Tibial artery (tissue), 4 donors: ENCODE results near the gene HOXA9.

Experiments
- DNase-seq, 2 donors: peaks; one replicate each; pipeline ENCODE4 v3.0.0-alpha.2; 2019
- H3K27ac ChIP-seq, 2 donors: fragments of 200-600 bp; sonication (generic) in 1 of 2; 1 replicate in 1 of 2; 2 replicates in 1 of 2; pipeline ENCODE4 v1.5.1; 2018 to 2019; ENCODE audit warnings: mild to moderate bottlenecking in 1 of 2
- H3K27me3 ChIP-seq, 2 donors: fragments of 200-600 bp; sonication (generic) in 1 of 2; one replicate each; pipeline versions ENCODE4 v1.5.1 to v1.6.0; 2016 to 2019
- H3K36me3 ChIP-seq, 3 donors: fragments of 200-600 bp; sonication (generic) in 2 of 3; one replicate each; pipeline ENCODE4 v1.5.1; 2016 to 2019; ENCODE audit warnings: mild to moderate bottlenecking in 2 of 3
- H3K4me1 ChIP-seq, 4 donors: fragments of 200-600 bp; sonication (generic) in 2 of 4; 1 replicate in 3 of 4; 2 replicates in 1 of 4; pipeline ENCODE4 v1.5.1; 2016 to 2019
- H3K4me3 ChIP-seq, 2 donors: fragments of 200-600 bp; sonication (generic) in 1 of 2; 1 replicate in 1 of 2; 2 replicates in 1 of 2; pipeline ENCODE4 v1.5.1; 2018 to 2019; ENCODE audit warnings: mild to moderate bottlenecking in 2 of 2
- H3K9me3 ChIP-seq, 3 donors: fragments of 200-600 bp; sonication (generic) in 1 of 3; one replicate each; pipeline ENCODE4 v1.5.1; 2016 to 2019
- intact Hi-C: fragments of 100-400 bp; cut with DNase I; formaldehyde crosslinking; loops from one replicate; pipeline ENCODE4 v1.15.0; 2023; ENCODE audit warnings: low total_unique reads
- TF ChIP-seq, protein P1 (sequence below), 2 experiments: fragments of 200-600 bp in 1 of 2; fragments of 450-650 bp in 1 of 2; IDR thresholded peaks; one replicate each; pipeline ENCODE4 v1.5.1; 2017 to 2019; ENCODE audit warnings: antibody characterized with exemption in 2 of 2, mild to moderate bottlenecking in 1 of 2, moderate library complexity in 1 of 2

HOXA9 gene

DNA sequence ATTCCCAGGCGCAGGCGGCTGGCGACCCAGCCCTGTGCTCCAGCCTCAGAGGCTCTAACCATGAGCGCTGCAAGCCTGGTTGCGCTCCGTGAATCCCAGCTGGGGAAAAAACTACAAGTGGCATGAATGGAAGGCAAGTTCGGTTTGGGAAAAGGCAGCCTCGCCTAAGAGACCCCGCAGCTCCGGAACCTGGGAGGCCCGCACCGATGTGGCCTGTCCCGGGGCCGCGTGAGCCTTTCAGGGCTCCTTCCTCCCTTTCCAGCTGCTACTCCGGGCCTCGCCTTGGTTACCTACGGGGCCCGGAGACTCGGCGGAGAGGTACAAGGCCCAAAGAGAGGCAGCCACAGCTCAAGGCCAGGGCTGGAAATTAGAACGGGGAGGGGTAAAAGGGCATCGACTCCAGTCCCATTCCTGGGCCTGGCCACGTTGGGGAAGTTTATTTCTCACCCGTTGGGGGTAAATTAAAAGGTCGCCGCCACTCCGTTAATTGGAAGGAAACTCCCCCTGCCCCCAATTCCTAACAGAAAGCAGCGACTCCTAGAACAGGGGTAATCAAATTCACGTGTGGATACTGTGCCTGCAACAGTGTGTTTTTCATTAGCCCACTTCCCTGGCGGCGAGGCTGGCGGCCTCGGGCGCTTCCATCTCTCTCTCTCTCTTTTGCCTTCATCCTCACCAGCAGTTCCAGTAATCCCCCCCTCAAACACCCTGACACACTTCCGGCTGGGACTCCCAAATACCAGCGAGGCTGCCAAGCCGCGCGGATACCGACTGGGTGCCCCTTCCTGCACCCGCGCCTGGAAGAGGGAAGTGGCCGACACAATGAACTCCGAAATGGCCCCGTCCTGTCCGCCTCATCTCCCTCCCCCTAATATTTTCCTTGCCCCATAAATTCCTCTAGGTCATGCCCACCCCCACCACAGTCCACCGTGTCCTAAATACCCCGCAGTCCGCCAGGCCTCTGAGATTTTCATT, 1.5 kb upstream of the HOXA9 start:
- Histone ChIP-seq H3K27ac (peak overlapping the region; percentile 96 to 97), H3K4me1 (peaks cover 0 to 46% (median 8%) of the 10 kb centered on the region in 4 donors), H3K9me3 (no peaks in the 10 kb centered on the region), H3K4me3 (peak overlapping the region; percentile 68 to 91), H3K36me3 (no peaks in the 10 kb centered on the region), H3K27me3 (no peaks in the 10 kb centered on the region)
- TF ChIP-seq, protein P1, sequence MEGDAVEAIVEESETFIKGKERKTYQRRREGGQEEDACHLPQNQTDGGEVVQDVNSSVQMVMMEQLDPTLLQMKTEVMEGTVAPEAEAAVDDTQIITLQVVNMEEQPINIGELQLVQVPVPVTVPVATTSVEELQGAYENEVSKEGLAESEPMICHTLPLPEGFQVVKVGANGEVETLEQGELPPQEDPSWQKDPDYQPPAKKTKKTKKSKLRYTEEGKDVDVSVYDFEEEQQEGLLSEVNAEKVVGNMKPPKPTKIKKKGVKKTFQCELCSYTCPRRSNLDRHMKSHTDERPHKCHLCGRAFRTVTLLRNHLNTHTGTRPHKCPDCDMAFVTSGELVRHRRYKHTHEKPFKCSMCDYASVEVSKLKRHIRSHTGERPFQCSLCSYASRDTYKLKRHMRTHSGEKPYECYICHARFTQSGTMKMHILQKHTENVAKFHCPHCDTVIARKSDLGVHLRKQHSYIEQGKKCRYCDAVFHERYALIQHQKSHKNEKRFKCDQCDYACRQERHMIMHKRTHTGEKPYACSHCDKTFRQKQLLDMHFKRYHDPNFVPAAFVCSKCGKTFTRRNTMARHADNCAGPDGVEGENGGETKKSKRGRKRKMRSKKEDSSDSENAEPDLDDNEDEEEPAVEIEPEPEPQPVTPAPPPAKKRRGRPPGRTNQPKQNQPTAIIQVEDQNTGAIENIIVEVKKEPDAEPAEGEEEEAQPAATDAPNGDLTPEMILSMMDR (IDR thresholded peaks at IDR 0.05): no peak
- intact Hi-C loops: loop anchor here (10.0 kb wide), 1 partner anchor 1772 kb away; no protein-coding TSS in a partner anchor
- DNase-seq: peak in 1 of 2 donors; percentile 79

DNA sequence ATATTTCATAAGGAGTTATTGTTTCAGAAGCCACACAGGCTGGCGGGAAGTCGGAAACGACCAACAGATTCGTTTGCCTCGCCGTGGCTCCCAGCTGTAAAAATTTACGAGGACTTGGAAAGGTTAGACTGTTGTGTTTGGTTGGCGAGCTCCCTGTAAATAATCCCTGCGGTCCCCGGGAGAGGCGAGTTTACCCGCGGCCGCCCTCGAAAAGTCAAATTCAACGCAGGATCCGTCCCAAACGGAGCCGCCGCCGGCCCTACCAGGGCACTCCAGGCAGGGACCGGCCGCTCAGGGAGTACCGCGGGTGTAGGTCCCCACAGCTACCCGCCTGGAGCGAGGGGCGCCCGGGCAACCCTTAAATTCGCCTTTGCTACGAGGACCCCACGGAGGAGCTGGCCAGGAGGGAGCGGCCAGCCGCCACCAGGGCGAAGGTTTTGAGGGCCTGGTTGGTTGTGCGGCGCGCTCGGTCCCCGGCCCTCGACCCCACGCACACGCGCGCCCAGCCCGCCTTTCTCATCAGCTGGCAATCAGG, 726 bp upstream of the HOXA9 start:
- TF ChIP-seq, protein P1 (IDR thresholded peaks at IDR 0.05): no peak
- Histone ChIP-seq H3K27me3 (no peaks in the 10 kb centered on the region), H3K27ac (peak overlapping the region; percentile 96 to 97), H3K4me1 (peaks cover 0 to 53% (median 14%) of the 10 kb centered on the region in 4 donors), H3K9me3 (no peaks in the 10 kb centered on the region), H3K36me3 (no peaks in the 10 kb centered on the region), H3K4me3 (peak overlapping the region; percentile 68 to 91)
- intact Hi-C loops: loop anchor here (10.0 kb wide), 1 partner anchor 1771 kb away; no protein-coding TSS in a partner anchor
- peak in 1 of 2 donors; percentile 76 for DNase-seq

DNA sequence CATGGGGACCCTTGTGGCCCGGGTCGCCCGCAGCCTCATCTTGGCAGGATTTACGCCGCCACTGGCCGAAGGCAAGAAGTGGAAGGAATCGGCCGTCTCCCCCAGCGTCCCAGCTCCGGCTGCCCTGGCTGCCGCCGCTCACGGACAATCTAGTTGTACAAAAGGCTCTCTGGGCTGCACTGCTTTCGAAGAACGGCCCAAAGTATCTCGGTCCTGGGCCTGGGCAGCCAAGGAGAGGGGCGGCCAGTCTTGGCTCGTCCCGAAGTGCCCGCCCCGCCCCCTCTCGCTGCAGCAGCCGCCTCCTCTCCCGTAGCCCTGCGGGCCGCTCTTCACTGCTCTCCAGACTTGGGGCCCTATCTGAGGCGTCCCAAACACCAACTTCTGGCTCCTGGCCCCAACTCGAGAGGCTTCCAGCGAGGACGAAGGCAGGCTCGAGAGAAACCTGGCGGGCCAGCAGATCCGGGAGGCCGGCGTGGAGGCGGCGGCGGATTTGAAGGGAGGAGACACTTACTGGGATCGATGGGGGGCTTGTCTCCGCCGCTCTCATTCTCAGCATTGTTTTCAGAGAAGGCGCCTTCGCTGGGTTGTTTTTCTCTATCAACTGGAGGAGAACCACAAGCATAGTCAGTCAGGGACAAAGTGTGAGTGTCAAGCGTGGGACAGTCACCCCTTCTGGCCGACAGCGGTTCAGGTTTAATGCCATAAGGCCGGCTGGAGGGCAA, 809 bp downstream of the HOXA9 start:
- Histone ChIP-seq H3K4me1 (peaks cover 0 to 62% (median 18%) of the 10 kb centered on the region in 4 donors), H3K36me3 (no peaks in the 10 kb centered on the region), H3K27me3 (no peaks in the 10 kb centered on the region), H3K9me3 (no peaks in the 10 kb centered on the region), H3K27ac (peak overlapping the region; percentile 96 to 97), H3K4me3 (peak overlapping the region; percentile 68 to 91)
- intact Hi-C loops: loop anchor here (5.0 to 10.0 kb wide), 2 partner anchors 962 to 1770 kb away; partner anchors contain the start of genes CBX3 and HNRNPA2B1
- DNase-seq: peak in 1 of 2 donors; percentile 84
- TF ChIP-seq, protein P1 (IDR thresholded peaks at IDR 0.05): peak; percentile 3 to 25

DNA sequence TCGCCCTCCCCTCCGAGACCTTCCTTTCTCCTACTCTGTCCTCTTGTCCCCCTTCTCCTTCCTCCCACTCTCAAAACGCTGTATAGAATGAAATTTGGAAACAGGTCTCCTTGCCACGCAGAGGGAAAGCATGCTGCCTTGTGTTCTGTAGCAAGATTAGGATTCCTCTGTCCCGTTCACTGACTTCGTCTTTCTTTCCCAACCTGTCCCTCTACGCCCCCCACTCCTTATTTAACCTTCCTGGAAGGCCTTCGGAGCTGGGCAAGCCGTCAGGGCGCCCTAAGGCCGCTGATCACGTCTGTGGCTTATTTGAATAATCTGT, 1.3 kb downstream of the HOXA9 start:
- H3K4me1 ChIP-seq: peaks cover 0 to 62% (median 18%) of the 10 kb centered on the region in 4 donors
- no peaks in the 10 kb centered on the region for H3K27me3 ChIP-seq
- no peak for DNase-seq
- no peaks in the 10 kb centered on the region for H3K9me3 ChIP-seq
- H3K4me3 ChIP-seq: peak overlapping the region; percentile 68 to 91
- peak overlapping the region; percentile 96 to 97 for H3K27ac ChIP-seq
- intact Hi-C loops: loop anchor here (5.0 to 10.0 kb wide), 2 partner anchors 962 to 1769 kb away; partner anchors contain the start of genes CBX3 and HNRNPA2B1
- TF ChIP-seq, protein P1 (IDR thresholded peaks at IDR 0.05): peak in 1 of 2 experiments; percentile 5
- no peaks in the 10 kb centered on the region for H3K36me3 ChIP-seq
